Fibroblast of lung (primary cell): ENCODE data around the gene GGT1. TPM values are rescaled to one million over a fixed set of nuclear protein-coding genes. Genes with fewer than 3 reads are reported as not detected.
A peak's percentile ranks its signal among the peaks of the same experiment; 100 is the strongest.
"Not testable (repeated sequence)": the region's sequence is repeated elsewhere in the genome, so short reads cannot be mapped to it uniquely, and the experiment has no call there.

Experiments
- DNase-seq, 2 donors: peaks; one replicate each; pipeline versions ENCODE4 v3.0.0 to v3.0.0-alpha.2; 2010; ENCODE audit warnings: low read depth in 2 of 2
- H2AFZ ChIP-seq: 2 replicates; pipeline ENCODE4 v1.5.1; 2012; ENCODE audit warnings: low read length, control low read depth, inconsistent platforms
- H3K27ac ChIP-seq: 2 replicates; pipeline ENCODE4 v1.5.1; 2011; ENCODE audit warnings: low read length, control low read depth; ENCODE audit not compliant: insufficient read depth
- H3K27me3 ChIP-seq: 2 replicates; pipeline ENCODE4 v1.5.1; 2011; ENCODE audit warnings: mild to moderate bottlenecking, low read length; ENCODE audit not compliant: control insufficient read depth, insufficient read depth
- H3K36me3 ChIP-seq: 2 replicates; pipeline ENCODE4 v1.5.1; 2011; ENCODE audit warnings: low read length; ENCODE audit not compliant: control insufficient read depth, insufficient read depth
- H3K4me1 ChIP-seq: 2 replicates; pipeline ENCODE4 v1.5.1; 2011; ENCODE audit warnings: low read length; ENCODE audit not compliant: control insufficient read depth, insufficient read depth; ENCODE audit errors: extremely low read depth
- H3K4me2 ChIP-seq: 2 replicates; pipeline ENCODE4 v1.5.1; 2011; ENCODE audit warnings: low read length, control low read depth; ENCODE audit not compliant: insufficient read depth; ENCODE audit errors: extremely low read depth
- H3K4me3 ChIP-seq, 4 experiments: fragments of 200-600 bp in 1 of 4; sonication (generic) in 1 of 4; replicated peaks in 1 of 4; 2 replicates each; pipeline ENCODE4 v1.5.1; 2011 to 2016; ENCODE audit warnings: low read length in 4 of 4, low read depth in 3 of 4, mild to moderate bottlenecking in 3 of 4, control low read depth in 2 of 4, inconsistent platforms in 1 of 4, mixed read lengths in 1 of 4; ENCODE audit not compliant: insufficient read depth in 1 of 4; ENCODE audit errors: control extremely low read depth in 1 of 4
- H3K79me2 ChIP-seq: 2 replicates; pipeline ENCODE4 v1.5.1; 2012; ENCODE audit warnings: mild to moderate bottlenecking, low read length, inconsistent platforms; ENCODE audit not compliant: control insufficient read depth, insufficient read depth
- H3K9ac ChIP-seq: 2 replicates; pipeline ENCODE4 v1.5.1; 2011; ENCODE audit warnings: mild to moderate bottlenecking, low read length, control low read depth; ENCODE audit not compliant: insufficient read depth
- H3K9me3 ChIP-seq: 2 replicates; pipeline ENCODE4 v1.5.1; 2012; ENCODE audit warnings: low read depth, low read length; ENCODE audit not compliant: control insufficient read depth, insufficient read depth
- H4K20me1 ChIP-seq: 2 replicates; pipeline ENCODE4 v1.5.1; 2011; ENCODE audit warnings: low read length; ENCODE audit not compliant: control insufficient read depth, insufficient read depth; ENCODE audit errors: extremely low read depth
- EZH2 ChIP-seq: IDR thresholded peaks from 2 replicates; pipeline ENCODE4 v1.5.1; 2012; ENCODE audit warnings: low read length, control low read depth, mild to moderate bottlenecking; ENCODE audit errors: missing control alignments
- polyA plus RNA-seq, 2 donors: library from polyadenylated mRNA; depleted of rRNA in 1 of 2; stranded (reverse) in 1 of 2; unstranded in 1 of 2; fragments of >200 nt; gene quantifications; 2 replicates each; pipeline ENCODE4 v1.2.1, GENCODE V29; 2011 to 2012; ENCODE audit warnings: missing spikeins in 1 of 2
- total RNA-seq: library from RNA; depleted of rRNA; stranded (reverse); fragments of >200 nt; gene quantifications from 2 replicates; pipeline ENCODE4 v1.2.1, GENCODE V29; 2014
- TF ChIP-seq, protein P1 (sequence below), 2 donors: IDR thresholded peaks in 1 of 2; conservative IDR thresholded peaks in 1 of 2; 1 replicate in 1 of 2; 2 replicates in 1 of 2; pipeline ENCODE4 v1.5.1; 2011 to 2012; ENCODE audit warnings: low read length in 2 of 2, control low read depth in 1 of 2, inconsistent platforms in 1 of 2, low read depth in 1 of 2, mild to moderate bottlenecking in 1 of 2

Gene GGT1
- total and polyA plus RNA-seq, 2 donors (not counting 1 experiment from before 2014, with no cell fraction given) = 0.37 to 2.0 TPM

DNA sequence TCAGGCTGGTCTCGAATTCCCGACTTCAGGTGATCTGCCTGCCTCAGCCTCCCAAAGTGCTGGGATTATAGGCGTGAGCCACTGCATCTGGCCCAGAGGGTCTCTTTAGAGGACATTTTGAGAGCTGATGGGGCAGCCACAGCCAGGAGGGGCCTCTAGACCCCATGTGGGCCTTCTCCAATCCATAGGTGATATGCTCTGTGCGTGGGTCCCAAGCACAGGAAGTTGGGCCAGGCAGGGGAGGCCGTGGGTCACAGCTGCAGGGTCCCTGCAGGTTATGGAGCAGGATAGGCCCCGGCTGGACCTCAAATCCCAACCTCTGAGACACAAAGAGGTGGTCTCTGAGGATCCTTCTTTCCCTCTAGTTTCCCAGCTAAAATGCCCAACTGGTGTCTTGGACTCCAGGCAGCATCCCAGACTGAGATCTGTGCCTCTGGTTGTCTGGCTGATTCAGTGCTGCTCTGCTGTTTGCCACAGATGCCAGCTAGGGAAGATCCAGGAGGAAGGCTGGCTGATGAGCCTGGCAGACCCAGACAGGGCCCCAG, 11.6 kb upstream of the GGT1 start:
- no peak for DNase-seq

GRCh38 chr22:24592058-24592850, 10.7 kb upstream of the GGT1 start:
- H3K27me3 ChIP-seq = no peaks in the 10 kb centered on the region
- no peaks in the 10 kb centered on the region for H3K79me2 ChIP-seq
- peak overlapping the region; percentile 46 for H3K9ac ChIP-seq
- TF ChIP-seq EZH2 = no peak
- TF ChIP-seq, protein P1, sequence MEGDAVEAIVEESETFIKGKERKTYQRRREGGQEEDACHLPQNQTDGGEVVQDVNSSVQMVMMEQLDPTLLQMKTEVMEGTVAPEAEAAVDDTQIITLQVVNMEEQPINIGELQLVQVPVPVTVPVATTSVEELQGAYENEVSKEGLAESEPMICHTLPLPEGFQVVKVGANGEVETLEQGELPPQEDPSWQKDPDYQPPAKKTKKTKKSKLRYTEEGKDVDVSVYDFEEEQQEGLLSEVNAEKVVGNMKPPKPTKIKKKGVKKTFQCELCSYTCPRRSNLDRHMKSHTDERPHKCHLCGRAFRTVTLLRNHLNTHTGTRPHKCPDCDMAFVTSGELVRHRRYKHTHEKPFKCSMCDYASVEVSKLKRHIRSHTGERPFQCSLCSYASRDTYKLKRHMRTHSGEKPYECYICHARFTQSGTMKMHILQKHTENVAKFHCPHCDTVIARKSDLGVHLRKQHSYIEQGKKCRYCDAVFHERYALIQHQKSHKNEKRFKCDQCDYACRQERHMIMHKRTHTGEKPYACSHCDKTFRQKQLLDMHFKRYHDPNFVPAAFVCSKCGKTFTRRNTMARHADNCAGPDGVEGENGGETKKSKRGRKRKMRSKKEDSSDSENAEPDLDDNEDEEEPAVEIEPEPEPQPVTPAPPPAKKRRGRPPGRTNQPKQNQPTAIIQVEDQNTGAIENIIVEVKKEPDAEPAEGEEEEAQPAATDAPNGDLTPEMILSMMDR (conservative IDR thresholded peaks at IDR 0.05 in 1 of 2, IDR thresholded peaks at IDR 0.05 in 1 of 2; ENCODE audit: low read depth in 1 of 2, low read length in 2 of 2) = no peak
- no peaks in the 10 kb centered on the region for H3K9me3 ChIP-seq
- peak in 1 of 2 donors; percentile 12 for DNase-seq
- no peaks in the 10 kb centered on the region for H4K20me1 ChIP-seq
- peaks cover 3% of the 10 kb centered on the region for H3K4me1 ChIP-seq
- H3K4me3 ChIP-seq = peak overlapping the region; percentile 5 to 67 (median 34)
- peak overlapping the region; percentile 17 for H2AFZ ChIP-seq
- H3K36me3 ChIP-seq = no peaks in the 10 kb centered on the region
- H3K4me2 ChIP-seq = peak overlapping the region; percentile 68
- no peak overlapping the region for H3K27ac ChIP-seq

More for the DNA sequence above, 11.6 kb upstream of the GGT1 start:
- H3K9ac ChIP-seq = no peak overlapping the region
- TF ChIP-seq, protein P1 (conservative IDR thresholded peaks at IDR 0.05 in 1 of 2, IDR thresholded peaks at IDR 0.05 in 1 of 2; ENCODE audit: low read depth in 1 of 2, low read length in 2 of 2) = no peak
- TF ChIP-seq EZH2 = no peak
- no peak overlapping the region for H3K4me2 ChIP-seq
- H3K4me1 ChIP-seq = peaks cover 3% of the 10 kb centered on the region
- no peak overlapping the region for H3K27ac ChIP-seq
- H3K79me2 ChIP-seq = no peaks in the 10 kb centered on the region
- no peaks in the 10 kb centered on the region for H3K9me3 ChIP-seq
- H3K36me3 ChIP-seq = no peaks in the 10 kb centered on the region
- H3K4me3 ChIP-seq = no peak overlapping the region
- H2AFZ ChIP-seq = no peak overlapping the region
- no peaks in the 10 kb centered on the region for H3K27me3 ChIP-seq
- H4K20me1 ChIP-seq = no peaks in the 10 kb centered on the region

GRCh38 chr22:24592851-24593558, 10.0 kb upstream of the GGT1 start, which contains the start of gene LRRC75B:
LRRC75B (minus strand) TSS chr22:24593073; CDS start chr22:24593039, 34 bp downstream.
- Histone ChIP-seq H3K4me3 (peak within 1 kb of the TSS; percentile 5 to 67 (median 44)), H4K20me1 (no peaks in the 10 kb centered on the region), H3K79me2 (no peaks in the 10 kb centered on the region), H3K9ac (peak within 1 kb of the TSS; percentile 46), H3K27me3 (no peaks in the 10 kb centered on the region), H3K36me3 (no peaks in the 10 kb centered on the region), H2AFZ (peak within 1 kb of the TSS; percentile 92), H3K9me3 (no peaks in the 10 kb centered on the region), H3K27ac (peak within 1 kb of the TSS; percentile 64), H3K4me2 (peak within 1 kb of the TSS; percentile 80), H3K4me1 (peaks cover 3% of the 10 kb centered on the region)
- TF ChIP-seq, protein P1 (conservative IDR thresholded peaks at IDR 0.05 in 1 of 2, IDR thresholded peaks at IDR 0.05 in 1 of 2; ENCODE audit: low read depth in 1 of 2, low read length in 2 of 2) = no peak
- TF ChIP-seq EZH2 = no peak
- DNase-seq = peak; percentile 84 to 88

DNA sequence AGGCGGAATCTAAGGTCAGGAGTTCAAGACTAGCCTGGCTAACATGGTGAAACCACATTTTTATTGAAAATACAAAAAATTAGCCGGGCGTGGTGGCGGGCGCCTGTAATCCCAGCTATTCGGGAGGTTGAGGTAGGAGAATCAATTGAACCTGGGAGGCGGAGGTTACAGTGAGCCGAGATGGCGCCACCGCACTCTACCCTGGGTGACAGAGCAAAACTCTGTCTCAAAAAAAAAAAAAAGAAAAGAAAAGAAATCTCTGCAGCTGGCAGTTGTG, 9.5 kb upstream of the GGT1 start:
- not testable (repeated sequence) for H3K4me1 ChIP-seq, DNase-seq, H4K20me1 ChIP-seq, H3K27me3 ChIP-seq, H3K36me3 ChIP-seq, H3K9me3 ChIP-seq, H3K79me2 ChIP-seq, H2AFZ ChIP-seq, H3K9ac ChIP-seq
- Histone ChIP-seq H3K4me2 (peak overlapping the region; percentile 80), H3K27ac (peak overlapping the region; percentile 64), H3K4me3 (peak overlapping the region in 3 of 4 experiments; percentile 5 to 67 (median 38))
